CD4-positive, alpha-beta T cell treated with Interleukin-10 for 1 hour (primary cell): Measurements from ENCODE around the gene FAM117A.

ENCODE experiments used
- DNase-seq: peaks from one replicate; pipeline ENCODE4 v3.0.0-alpha.2; 2020

Gene FAM117A, protein sequence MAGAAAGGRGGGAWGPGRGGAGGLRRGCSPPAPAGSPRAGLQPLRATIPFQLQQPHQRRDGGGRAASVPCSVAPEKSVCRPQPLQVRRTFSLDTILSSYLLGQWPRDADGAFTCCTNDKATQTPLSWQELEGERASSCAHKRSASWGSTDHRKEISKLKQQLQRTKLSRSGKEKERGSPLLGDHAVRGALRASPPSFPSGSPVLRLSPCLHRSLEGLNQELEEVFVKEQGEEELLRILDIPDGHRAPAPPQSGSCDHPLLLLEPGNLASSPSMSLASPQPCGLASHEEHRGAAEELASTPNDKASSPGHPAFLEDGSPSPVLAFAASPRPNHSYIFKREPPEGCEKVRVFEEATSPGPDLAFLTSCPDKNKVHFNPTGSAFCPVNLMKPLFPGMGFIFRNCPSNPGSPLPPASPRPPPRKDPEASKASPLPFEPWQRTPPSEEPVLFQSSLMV

GRCh38 chr17:49763735-49764558 lies at the start of gene FAM117A:
FAM117A (minus strand) TSS chr17:49764131; CDS start chr17:49764087, 44 bp downstream.
- peak; percentile 99 for DNase-seq

- no peak for DNase-seq
Observed at GRCh38 chr17:49809056-49809455, 45.1 kb upstream of the FAM117A start.

- DNase-seq = no peak
Observed at GRCh38 chr17:49798738-49799137, 34.8 kb upstream of the FAM117A start.

GRCh38 chr17:49798182-49798581 lies 34.3 kb upstream of the FAM117A start:
- no peak for DNase-seq

DNA sequence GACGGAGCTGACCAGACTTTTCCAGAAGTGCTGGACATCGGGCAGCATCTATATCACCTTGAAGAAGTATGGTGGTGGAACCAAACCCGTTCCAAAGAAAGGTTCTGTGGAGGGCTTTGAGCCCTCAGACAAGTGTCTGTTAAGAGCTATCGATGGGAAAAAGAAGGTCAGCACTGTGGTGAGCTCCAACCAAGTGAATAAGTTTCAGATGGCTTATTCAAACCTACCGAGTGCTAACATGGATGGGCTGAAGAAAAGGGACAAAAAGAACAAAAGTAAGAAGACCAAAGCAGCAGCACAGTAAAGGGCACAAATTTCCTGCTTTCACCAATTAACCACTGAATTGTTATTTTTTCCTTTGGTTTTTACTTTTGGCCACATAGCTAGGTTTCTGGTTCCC lies 31.4 kb upstream of the FAM117A start:
- DNase-seq = no peak

GRCh38 chr17:49793309-49793708 lies 29.4 kb upstream of the FAM117A start:
- DNase-seq = no peak

- DNase-seq = no peak
Observed at GRCh38 chr17:49789243-49789578, 25.3 kb upstream of the FAM117A start.

DNA sequence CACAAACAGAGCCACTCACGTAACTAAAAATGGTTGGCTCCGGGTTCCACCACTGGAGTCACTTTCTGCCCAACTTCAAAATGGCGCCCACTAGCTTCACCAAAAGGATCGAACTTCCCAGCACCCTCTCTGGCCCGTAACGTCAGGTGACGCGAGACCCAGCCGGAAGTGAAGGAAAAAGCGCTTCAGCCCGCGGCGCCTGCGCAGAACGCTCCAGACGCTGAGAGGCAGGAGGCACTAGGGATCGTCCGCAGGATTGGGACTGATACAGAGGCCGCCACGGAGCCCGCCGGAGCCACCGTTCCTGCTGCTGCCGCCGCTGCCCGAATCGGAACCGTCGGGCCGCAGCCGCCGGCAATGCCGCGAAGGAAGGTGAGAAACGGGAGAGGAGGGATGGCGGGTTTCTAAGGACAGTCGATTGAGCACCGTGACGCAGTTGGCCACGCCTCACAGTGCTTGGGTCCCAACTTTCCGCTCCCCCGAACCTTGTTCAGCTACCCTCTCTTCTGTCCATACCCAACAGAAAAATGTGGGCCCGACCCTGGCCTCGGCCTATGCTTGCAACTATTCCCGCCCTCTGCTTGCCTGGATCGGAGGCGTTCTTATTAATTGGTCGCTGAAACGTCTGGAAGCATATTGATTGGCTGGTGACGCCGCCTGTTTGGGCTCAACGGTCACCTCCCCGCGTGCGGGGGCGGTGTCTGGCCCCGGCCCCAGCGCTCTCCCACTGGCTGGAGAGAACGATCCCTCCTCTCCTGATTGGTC lies 24.7 kb upstream of the FAM117A start, which contains the start of gene KAT7:
Gene KAT7 (plus strand): TSS at position 204 of the 765 bp plus-strand sequence. CDS start 154 bp downstream, at position 358.
- peak; percentile 99 for DNase-seq

GRCh38 chr17:49787884-49788477 lies 24.1 kb upstream of the FAM117A start:
- DNase-seq = no peak

DNA sequence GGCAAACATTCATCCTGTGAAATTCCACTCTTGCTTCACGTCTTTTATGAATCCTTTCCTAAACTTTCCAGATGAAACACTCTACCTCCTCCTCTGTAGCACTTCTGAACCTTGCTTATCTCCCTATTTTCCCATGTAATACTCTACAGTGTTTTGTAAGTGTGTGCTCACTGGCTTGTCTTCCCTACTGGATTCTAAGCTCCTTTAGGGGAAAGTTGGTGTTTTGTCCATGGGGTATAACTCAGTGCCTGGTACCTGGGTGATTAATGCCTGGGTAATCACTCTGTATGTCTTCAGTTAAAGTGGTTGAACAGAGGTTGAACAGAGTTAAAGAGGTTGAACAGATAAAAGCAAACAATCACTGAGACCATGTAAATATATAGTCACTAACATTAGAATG lies 20.7 kb upstream of the FAM117A start:
- DNase-seq = no peak

DNA sequence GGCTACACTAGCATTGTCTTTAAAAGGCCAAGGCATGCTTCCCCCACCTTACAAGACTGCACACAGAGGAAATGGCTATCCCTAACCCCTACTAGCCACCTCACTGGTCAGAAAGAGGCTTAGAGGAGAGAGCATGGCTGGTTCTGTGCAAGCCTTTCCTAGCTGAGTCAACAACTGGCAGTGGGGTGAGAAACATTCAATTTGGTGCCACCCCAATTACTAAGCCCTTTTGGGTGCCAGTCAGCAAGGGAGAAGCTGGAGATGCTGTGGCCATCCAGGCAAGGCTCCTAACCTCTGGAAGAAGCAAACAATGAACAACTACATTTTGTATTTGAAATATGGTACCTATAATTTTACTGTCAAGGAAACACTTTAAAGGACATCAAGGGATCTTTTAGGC lies 19.9 kb upstream of the FAM117A start:
- no peak for DNase-seq

DNA sequence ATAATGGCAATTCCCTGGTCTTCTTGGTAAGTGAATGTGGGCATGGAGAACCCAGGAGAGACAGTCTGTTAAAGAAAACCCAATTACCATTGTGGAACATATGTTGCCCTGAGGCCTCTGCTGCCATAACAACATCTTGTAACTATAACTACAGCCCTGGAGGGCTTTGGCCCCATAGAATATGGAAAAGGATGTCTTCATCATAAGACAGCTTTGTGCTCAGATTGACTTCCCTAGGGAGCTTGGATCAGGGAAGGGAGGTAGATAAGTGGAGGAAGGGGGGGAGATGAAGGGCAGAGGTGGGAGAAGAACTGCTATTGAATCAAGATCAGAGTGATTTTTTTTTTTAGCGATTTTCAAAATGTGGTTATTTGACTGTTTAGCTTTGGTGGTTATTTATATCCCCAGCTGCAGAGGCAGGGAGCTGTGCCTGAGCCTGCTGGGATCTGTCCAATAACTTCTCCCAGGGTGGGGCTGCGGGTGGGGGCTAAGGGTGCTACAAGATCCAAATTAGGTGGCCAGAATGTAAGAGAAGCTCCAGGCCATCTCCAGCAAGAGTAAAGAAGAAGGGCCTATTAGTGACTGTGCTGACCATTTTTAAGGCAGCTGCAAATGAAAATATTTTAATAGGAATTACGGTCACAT lies 19.3 kb upstream of the FAM117A start:
- no peak for DNase-seq

GRCh38 chr17:49779739-49780231 lies 15.9 kb upstream of the FAM117A start:
- peak; percentile 61 for DNase-seq

GRCh38 chr17:49779156-49779738 lies 15.3 kb upstream of the FAM117A start:
- no peak for DNase-seq

GRCh38 chr17:49777563-49777962 lies 13.6 kb upstream of the FAM117A start:
- DNase-seq = no peak

DNA sequence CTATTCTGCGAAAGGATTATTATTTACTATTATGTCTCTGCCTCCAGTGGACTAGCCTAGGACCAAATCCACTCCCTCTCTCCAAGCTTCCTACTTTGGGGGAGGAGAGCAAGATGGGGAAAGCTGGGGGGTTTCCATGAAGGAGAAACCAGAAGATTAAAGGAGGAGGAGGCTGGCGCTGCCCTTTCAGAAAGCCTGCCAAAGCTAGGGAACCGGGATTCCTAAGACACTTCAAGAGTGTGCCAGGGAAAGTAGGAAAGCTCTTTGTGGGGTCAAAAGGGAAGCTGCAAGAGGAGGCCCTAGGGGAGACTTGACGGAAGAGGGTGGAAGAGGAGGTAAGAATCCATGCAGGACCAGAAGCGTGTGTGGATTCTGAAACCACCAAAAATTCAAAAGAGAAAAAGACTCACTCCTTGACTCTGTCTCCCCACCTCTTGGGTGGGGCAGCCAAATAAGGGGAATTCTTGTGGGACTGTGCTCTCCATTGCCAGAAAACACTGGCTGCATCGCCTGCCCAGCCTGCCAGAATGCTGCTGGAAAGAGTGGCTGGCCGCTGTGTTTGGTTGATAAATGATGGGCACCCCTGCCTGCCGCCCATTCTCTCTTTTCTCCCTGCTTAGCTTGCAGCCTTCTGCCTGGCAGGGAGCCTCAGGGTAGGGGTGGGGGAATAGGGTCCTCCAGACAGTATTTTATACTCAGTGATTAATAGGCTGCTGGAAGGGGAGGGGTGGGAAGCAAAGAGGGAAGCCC lies 12.8 kb upstream of the FAM117A start:
- no peak for DNase-seq

GRCh38 chr17:49775546-49776260 lies 11.8 kb upstream of the FAM117A start:
- DNase-seq = no peak

DNA sequence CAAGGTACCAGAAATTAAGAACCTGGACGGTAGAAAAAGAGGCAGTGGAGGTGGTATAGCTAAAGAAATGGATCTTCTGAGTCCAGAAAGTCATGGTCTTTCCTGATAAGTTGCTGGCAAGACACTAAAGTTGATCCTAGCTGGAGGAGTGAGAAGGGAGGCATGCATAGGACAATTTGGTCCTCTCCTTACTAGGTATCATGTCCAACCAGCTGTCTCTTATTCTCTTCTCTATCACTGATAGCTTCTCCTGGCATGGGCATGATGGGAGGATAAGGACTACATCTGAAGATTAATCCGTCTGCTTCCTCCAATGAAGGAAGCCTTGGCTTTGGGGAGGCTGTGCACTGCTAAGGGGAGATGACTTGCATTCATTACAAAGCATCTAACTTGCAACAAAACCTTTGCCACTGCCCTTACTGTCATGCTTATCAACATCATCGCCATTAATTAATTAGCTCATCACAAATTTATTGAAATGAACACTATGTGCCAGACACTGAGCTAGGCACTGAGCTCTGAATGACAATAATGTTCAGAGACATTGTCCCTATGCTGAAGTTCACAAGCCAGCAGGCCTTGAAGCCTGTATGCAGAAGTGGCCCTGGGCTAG lies 3.1 kb upstream of the FAM117A start:
- DNase-seq = no peak

- DNase-seq = no peak
Observed at GRCh38 chr17:49764559-49765180, 739 bp upstream of the FAM117A start.
